Esophagus muscularis mucosa (tissue), 3 donors: Measurements from ENCODE around the gene SLC30A2.

Source experiments
- EP300 ChIP-seq: sonication (generic); formaldehyde crosslinking; IDR thresholded peaks from one replicate; pipeline ENCODE4 v1.6.1; 2017; ENCODE audit warnings: antibody characterized with exemption
- TF ChIP-seq, protein P1 (sequence below), 3 experiments: fragments of 200-600 bp in 2 of 3; fragments of 450-650 bp in 1 of 3; sonication (generic) in 2 of 3; IDR thresholded peaks; one replicate each; pipeline ENCODE4 v1.5.1; 2017 to 2019; ENCODE audit warnings: antibody characterized with exemption in 3 of 3, mild to moderate bottlenecking in 2 of 3, moderate library complexity in 1 of 3

DNA sequence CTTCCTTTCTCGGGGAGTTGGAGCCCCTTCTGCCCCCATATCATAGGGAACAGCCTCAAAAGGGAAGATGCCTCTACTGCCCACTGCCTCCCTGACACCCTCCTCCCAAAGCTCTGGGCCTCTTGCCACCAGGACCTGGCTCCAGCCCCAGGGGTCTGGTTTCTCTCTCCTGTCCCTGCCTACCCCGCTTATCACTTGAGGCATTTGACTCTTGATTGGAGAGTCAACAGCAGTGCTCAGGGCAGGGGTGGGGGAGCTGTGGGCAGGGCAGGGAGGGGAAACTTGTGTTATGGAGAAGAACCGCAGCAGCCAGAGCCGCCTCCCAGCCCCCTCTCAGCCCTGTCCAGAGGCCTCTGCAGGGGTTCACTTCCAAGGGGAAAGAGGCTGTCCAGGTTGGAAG lies 20.9 kb upstream of the SLC30A2 start:
- no peak for TF ChIP-seq EP300
- TF ChIP-seq, protein P1, sequence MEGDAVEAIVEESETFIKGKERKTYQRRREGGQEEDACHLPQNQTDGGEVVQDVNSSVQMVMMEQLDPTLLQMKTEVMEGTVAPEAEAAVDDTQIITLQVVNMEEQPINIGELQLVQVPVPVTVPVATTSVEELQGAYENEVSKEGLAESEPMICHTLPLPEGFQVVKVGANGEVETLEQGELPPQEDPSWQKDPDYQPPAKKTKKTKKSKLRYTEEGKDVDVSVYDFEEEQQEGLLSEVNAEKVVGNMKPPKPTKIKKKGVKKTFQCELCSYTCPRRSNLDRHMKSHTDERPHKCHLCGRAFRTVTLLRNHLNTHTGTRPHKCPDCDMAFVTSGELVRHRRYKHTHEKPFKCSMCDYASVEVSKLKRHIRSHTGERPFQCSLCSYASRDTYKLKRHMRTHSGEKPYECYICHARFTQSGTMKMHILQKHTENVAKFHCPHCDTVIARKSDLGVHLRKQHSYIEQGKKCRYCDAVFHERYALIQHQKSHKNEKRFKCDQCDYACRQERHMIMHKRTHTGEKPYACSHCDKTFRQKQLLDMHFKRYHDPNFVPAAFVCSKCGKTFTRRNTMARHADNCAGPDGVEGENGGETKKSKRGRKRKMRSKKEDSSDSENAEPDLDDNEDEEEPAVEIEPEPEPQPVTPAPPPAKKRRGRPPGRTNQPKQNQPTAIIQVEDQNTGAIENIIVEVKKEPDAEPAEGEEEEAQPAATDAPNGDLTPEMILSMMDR (IDR thresholded peaks at IDR 0.05) = no peak
